HG03460 (cell line): ENCODE measurements around the gene ADPRS.
A peak's percentile ranks its signal among the peaks of the same experiment; 100 is the strongest.

Experiments
- ATAC-seq: cut with Tn5 transposase; IDR thresholded peaks from one replicate; pipeline ENCODE4 v1.9.1; 2021; ENCODE audit not compliant: unreplicated experiment

The ADPRS gene, protein sequence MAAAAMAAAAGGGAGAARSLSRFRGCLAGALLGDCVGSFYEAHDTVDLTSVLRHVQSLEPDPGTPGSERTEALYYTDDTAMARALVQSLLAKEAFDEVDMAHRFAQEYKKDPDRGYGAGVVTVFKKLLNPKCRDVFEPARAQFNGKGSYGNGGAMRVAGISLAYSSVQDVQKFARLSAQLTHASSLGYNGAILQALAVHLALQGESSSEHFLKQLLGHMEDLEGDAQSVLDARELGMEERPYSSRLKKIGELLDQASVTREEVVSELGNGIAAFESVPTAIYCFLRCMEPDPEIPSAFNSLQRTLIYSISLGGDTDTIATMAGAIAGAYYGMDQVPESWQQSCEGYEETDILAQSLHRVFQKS

DNA sequence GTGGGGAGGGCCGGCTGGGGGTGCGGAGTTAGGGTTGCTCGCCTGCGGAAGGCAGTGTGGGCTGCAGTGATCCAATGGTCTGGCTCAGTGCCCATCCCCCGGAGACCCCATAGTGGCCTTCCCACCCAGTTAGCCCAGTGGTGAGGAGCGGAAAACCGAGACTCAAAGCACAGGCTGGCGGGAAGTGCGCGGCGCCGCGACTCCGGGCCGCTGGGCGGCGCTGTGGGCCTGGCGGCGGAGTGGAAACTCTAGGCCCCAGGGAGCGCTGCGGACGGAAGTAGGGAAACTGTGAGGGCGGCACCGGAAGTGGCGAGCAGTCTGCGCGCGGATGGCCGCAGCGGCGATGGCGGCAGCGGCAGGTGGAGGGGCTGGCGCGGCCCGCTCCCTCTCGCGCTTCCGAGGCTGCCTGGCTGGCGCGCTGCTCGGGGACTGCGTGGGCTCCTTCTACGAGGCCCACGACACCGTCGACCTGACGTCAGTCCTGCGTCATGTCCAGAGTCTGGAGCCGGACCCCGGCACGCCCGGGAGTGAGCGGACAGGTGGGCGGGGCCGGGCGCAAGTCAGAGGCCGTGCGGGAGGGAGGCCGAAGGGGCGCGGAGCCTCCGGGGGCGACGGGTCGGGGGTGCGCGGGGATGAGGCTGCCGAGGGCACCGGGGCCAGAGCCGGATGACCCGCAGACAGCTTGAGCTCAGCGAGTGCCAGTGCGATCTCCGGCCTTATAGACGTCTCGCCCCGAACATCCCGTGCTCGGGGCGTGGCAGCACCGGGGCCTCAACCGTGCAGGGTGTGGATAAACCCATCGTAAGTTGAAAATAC is at the start of gene ADPRS:
ADPRS (plus strand) TSS at position 316 of the 816 bp plus-strand sequence; CDS start at position 329, 13 bp downstream.
- ATAC-seq: peak; percentile 78

DNA sequence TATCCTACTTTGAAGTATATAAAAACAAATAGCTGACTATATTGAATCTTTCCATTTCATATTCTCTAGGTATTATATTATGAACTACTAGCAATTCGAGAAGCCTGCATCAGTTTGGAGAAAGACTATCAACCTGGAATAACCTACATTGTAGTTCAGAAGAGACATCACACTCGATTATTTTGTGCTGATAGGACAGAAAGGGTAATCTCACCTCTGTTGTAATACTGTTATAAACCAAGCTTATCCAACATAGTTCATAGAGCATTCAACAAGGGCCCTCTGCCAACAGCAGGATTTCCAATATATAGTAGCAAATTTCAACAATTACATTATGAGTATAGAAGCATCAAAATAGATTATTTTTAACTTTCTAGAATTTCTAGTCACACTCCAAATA is 48.5 kb upstream of the ADPRS start:
- ATAC-seq: no peak

DNA sequence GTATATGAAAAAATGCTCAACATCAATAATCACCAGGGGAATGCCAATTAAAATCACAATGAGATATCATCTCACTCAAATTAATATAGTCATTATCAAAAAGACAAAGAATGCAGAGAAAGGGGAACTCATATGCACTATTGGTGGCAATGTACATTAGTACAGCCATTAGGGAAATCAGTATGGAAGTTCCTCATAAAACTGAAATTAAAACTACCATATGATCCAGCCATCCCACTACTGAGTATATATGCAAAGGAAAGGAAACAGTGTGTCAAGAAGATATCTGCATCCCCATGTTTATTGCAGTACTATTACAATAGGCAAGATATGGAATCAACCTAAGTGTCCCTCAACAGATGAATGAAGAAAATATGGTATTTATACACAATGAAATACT is 36.9 kb upstream of the ADPRS start:
- ATAC-seq: no peak

DNA sequence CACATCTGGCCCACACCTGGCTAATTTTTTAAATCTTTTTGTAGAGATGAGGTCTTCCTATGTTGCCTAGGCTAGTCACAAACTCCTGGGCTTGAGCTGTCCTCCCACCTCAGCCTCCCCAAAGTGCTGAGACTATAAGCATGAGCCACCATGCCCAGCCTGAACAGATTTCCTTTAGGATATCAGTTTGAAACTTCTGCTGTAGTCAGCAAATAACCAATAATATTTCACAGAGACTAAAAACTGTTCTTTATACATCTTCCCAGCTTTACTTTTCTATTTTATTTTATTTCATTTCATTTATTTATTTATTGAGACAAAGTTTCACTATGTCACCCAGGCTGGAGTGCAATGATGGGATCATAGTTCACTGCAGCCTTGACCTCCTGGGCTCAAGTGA is 34.7 kb upstream of the ADPRS start:
- ATAC-seq: no peak

DNA sequence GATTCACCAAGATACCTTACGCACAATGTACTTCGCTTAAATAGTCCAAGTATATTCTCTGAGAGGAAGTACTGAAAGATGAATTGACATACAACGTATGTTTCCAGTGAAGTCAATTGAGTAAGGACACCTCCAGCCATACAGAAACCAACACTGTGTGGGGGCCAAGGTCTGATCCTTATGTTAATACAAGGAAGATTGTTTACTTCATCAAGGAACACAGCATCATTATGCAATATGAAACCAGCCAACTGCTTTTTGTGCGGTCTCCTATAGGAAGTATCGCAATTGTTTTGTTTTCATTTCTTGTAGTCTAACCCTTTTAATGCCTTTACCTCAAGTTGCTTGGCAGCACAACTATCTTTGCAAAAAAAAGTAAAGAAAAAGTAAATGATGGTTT is 33.0 kb upstream of the ADPRS start:
- no peak for ATAC-seq

DNA sequence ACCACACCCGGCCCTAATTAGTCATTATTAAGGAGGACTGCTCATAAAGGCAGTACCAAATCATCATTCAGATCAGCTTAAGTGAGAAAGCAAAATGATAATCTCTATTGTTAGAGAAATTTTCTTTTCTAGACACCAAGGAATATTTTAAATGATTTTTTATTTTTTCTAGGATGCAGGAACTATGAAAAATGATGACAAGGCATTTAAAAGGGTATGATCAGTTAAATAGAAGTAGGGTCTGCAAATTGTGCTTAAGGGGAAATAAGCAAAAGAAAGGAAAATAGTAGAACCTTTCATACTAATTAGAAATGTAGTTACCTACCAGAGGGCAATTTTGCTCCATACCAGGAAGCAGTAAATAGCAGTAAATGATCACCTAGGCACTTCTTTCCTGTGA is 26.4 kb upstream of the ADPRS start:
- no peak for ATAC-seq

DNA sequence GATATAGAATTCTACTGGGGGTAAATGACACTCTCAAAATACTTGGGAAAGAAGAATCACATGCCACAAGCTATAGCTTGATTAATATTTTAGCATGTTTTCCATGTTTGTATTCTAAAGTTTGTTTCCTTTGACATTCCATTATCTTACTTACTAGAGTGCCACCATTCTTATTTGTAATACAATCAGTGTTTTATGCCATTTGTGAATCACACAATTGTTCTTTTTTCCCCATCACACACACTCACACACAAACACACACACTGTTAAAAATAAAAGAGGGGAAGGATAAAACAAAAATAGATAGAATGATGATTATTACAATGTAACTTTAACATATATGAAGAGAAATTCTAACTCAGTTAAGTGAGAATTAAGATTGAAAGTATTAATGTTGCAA is 20.8 kb upstream of the ADPRS start:
- ATAC-seq: no peak

DNA sequence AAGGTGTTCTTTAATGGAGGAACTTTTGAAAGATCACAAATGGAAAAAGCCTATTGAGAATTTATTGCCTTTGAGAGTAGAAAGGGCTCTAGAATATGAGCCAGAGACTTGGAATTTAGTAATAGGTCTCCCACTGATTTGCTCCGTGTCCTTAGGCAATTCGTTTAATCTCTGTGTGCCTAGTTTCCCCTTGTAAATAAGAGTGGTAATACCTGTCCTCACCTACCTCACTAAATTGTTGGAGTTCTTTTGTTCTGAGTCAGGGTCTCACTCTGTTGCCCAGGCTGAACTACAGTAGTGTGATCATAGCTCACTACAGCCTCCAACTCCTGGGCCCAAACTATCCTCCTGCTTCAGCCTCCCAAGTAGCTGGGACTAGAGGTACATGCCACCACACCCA is 19.8 kb upstream of the ADPRS start:
- no peak for ATAC-seq

DNA sequence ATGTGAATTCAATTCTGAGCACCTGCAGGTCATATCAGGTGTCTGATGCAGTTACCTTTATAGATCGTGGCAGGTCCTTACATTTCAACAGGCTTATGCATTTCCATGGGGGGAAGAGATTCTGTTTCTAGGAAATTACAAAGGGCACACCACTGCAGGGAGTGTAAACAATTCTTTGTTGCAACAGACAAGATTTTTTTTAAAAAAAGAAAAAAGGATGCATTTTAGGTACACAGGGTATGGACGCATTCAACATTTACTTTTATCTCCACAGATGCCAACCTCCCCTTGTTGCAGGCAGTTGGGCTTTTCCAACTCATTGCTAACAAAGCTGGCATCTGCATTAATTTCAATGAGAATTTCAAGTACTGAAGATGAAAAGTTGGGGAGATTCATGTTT is 18.3 kb upstream of the ADPRS start:
- no peak for ATAC-seq

DNA sequence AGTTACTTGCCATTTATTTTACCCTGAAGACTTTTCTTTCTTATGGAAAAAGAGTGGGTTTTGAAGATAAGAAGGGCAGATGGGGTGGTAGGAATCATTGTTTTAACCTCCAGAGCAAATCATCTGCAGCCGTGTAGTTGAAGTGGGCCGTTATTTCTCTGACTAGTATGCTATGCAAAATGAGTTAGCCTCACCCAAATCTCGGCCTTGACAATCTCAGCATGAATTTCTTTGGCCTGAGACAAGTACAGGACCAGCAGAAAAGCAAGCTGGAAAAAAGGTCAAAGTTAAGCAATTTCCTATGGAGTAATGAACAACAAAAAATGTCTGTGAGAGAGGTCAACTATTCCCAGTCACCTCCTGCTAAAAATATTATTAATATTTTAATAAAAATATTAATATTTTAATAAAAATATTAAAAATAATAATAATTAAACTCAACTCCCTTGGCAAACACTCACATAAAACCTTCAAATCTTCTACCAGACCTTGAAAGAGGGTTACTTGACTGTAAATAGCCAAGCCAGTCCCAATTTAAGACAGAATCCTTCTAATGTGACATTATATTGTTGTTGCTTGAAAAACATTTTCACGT is 11.6 kb upstream of the ADPRS start:
- ATAC-seq: no peak

DNA sequence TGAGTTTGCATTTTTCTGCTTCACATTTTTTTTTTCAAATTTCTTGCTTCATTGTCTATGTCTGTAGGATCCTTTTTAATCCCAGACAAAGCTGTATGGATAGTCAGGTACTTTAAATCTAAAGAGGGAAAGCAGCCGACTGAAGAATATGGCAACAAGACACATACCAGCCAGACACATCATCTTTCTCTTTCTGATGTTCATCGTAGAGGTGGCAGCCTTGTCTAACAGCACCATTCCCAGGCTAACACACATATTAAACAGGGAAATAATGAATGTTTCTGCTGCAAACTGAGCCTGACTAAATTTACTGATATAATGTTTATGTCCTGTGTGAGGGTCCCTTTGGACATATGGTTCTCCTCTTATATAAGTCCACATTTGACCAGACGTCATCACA is 8.5 kb upstream of the ADPRS start:
- ATAC-seq: no peak

DNA sequence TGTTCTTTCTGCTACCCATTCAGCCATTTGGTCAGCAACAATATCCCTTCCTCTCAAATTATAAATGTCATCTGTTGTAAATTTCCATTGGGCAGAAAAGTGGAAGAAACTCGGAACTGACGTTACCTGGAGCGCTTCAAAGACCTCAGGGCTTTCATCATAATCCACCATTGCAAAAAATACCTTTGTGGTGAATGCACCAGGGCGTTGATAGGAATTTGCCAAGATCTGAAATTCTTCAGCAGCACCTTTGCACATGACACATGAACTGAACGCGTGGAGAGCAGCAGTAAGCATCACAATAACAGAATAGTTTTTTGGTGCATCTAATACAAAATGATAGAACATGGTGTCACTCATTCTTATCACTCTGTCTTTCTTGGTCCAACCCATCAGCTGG is 7.9 kb upstream of the ADPRS start:
- ATAC-seq: no peak

DNA sequence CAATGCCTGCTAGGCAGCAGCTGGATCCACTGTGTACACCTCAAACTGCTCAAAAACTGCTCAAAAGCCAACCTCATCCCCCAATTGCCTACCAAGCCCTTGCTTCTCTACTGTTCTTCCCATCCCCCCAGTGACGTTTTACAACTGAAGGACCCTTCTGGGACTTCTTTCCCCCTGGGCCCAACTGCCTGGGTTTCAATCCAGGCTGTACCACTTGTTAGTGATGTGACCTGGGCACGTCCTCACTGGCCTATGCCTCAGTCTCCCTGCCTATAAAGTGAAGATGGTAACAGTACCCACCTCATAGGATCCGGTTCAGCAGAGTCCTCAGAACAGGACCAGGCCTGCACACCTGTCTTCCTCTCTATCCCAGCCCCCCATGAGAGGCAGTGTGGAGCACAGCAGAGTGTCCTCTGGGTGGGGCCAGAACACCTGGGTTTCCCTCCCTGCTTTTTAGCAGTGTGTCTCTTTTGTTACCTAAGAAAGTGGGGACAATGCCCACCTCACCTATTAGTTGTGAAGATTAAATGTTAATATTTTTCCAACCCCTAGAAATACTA is 6.7 kb upstream of the ADPRS start:
- ATAC-seq: no peak

DNA sequence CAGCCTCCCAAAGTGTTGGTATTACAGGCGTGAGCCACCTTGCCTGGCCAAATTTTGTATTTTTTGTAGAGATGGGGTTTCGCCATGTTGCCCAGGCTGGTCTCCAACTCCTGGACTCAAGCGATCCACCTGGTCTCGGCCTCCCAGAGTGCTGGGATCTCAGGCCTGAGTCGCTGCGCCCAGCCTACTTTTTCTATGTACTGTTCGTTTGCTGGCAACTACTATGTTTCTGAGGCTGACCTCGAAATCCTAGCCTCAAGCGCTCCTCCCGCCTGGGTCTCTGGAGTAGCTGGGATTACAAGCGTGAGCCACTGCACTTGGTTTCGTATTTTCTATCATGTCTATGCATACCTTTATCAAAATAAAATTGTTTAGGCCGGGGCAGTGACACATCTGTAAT is 5.5 kb upstream of the ADPRS start:
- ATAC-seq: no peak

DNA sequence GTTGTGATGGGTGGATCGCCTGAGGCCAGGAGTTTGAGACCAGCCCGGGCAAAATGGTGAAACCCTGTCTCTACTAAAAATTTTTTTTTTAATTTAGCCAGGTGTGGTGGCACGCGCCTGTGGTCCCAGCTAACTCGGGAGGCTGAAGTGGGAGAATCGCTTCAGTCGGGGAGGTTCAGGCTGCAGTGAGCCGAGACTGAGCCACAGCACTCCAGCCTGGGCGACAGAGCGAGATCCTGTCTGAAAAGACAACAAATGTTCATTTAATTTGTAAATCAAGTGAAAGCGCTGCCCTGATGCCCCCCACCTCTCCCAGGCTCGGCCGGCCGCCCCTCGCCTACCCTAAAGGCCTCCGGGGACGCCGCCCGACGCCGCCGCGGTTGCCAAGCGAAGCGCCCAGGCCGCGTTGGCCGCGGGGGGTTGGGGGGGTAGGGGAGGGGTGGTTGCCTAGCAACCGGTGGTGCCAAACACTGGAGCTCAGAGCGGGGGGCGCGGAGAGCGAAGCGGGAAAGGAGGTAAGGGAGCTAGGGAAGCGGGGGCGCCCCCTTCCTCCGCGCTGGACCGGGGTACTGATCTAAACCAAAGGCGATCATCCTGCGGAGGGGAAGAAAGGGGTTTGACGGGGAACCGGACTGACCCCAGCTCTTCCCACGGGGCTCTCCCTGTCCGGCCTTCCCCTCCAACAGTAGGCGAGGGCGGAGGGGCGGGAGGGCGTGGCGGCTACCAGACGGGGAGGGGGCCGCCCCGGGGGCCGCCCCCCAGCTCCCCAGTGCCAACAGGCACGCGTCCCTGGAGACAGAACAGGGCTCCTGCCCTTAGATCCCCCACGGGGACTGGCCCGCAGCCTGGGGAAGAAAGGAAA is 4.8 kb upstream of the ADPRS start, which contains the start of gene TEKT2:
TEKT2 (plus strand) TSS at position 460 of the 862 bp plus-strand sequence. CDS start 828 bp downstream, outside the sequence.
- no peak for ATAC-seq

DNA sequence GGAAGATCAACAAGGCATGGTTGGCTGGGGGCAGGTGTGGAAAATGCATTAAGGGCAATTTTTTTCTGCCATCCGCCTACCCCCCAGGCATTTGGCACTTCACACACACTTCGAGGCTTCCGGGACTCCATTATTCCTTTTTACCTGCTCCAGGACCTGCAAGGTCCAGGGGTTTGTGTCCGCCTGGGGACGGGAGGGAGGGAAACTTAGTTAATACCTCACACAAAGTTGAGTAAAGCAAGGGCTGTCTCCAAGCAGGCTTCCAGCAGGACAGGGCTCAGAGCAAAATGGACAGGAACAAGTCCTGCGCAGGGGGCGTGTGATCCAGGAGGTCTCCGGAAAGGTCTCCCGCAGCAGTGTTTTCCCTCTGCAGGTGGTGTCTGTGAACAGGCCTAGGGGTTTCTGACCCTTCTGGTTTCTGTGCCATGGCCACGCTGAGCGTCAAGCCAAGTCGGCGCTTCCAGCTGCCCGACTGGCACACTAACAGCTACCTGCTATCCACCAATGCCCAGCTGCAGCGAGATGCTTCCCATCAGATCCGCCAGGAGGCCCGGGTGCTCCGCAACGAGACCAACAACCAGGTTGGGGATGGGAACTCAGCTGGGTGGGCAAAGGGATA is 4.1 kb upstream of the ADPRS start:
- ATAC-seq: no peak

DNA sequence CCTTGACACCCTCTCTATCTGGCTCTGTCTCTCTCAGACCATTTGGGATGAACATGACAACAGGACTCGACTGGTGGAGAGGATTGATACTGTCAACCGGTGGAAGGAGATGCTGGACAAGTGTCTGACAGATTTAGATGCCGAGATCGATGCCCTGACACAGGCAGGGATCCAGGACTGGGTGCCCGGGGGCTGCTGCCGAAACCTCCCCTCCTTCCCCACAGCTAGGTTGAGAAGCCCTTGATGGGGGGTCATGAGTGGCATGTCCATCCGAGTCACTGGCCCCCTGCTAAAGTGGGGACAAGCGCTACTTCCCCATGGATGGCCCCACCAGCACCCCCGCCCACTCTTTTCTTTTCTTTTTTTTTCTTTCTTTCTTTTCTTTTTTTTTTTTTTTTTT is 3.6 kb upstream of the ADPRS start:
- no peak for ATAC-seq

DNA sequence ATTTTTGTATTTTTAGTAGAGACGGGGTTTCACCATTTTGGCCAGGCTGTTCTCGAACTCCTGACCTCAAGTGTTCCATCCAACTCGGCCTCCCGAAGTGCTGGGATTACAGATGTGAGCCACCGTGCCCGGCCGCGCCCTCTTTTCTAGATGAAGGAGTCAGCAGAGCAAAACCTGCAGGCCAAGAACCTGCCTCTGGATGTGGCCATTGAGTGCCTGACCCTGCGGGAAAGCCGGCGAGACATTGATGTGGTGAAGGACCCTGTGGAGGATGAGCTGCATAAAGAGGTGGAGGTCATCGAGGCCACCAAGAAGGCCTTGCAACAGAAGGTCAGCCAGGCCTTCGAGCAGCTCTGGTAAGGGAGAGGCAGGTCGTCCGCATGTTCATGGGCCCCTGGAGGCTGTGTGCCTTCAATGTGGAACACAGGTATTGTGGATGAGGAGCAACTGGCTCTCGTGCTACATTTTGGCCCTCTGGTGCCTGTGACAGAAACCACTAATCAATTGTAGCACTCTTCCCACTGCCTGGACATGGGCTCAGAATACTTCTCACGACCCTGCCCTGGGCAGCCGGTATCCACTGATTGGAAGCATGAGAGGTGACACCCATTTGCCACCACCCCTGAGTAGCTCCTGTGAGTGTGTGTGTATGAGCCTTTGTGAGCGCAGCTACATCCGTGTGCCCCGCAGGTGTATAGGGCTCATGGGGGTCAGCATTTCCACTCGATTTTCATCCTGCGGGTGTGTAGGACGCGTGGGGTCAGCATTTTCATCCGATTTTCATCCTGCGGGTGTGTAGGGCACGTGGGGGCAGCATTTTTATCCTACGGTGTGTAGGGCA is 2.8 kb upstream of the ADPRS start:
- no peak for ATAC-seq

DNA sequence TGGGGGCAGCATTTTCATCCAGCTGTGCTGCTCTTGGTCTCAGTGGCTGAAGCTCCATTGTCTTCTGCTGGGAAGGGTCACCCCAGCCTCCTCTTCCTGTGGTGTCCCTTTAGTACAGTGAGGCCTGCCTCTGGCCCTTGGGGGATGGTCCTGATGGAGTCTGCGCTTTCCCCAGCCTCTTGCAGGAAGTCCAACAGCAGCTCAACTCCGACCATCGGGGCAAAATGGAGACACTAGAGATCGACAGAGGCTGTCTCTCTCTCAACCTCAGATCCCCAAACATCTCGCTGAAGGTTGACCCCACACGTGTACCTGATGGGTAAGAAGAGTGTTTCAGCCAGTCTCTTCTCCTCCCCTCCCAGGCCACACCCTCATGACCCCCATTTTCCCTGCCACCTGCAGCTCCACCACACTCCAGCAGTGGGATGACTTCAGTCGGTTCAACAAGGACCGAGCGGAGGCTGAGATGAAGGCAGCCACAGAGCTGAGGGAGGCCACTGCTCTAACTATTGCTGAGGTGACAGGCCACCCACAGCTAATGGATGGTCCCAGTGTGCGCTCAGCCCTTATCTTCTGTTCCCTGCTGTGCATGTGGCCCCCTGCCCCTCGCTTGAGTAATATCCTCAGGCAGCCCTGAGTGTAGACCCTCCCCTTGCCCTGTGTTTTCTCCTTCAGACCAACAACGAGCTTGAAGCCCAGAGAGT is 2.0 kb upstream of the ADPRS start:
- no peak for ATAC-seq
